GM23248 (cell line): Measurements from ENCODE around the gene PSD.

Experiments used
- EZH2 ChIP-seq: fragments of 200-600 bp; sonication (generic); IDR thresholded peaks from 2 replicates; pipeline ENCODE4 v1.6.1; 2018; ENCODE audit warnings: antibody characterized with exemption, mild to moderate bottlenecking; ENCODE audit not compliant: insufficient read depth, poor library complexity, severe bottlenecking
- EZH2phosphoT487 ChIP-seq: fragments of 200-600 bp; sonication (generic); IDR thresholded peaks from 2 replicates; pipeline ENCODE4 v1.6.1; 2018; ENCODE audit warnings: antibody characterized with exemption, moderate library complexity, mild to moderate bottlenecking, low read depth; ENCODE audit not compliant: insufficient read depth

GRCh38 chr10:102425444-102425843 lies 6.9 kb upstream of the PSD start:
- TF ChIP-seq EZH2 = no peak
- no peak for TF ChIP-seq EZH2phosphoT487
